Coronary artery (tissue), 2 donors: ENCODE data around the gene WDR18.

Source experiments
- DNase-seq: peaks from one replicate; pipeline ENCODE4 v3.0.0-alpha.2; 2017; ENCODE audit warnings: low spot score
- H3K27ac ChIP-seq, 2 donors: fragments of 200-600 bp; sonication (generic); one replicate each; pipeline ENCODE4 v1.5.1; 2016 to 2019
- H3K4me3 ChIP-seq: fragments of 200-600 bp; sonication (generic); 2 replicates; pipeline ENCODE4 v1.5.1; 2016; ENCODE audit warnings: mild to moderate bottlenecking, moderate library complexity
- CTCF ChIP-seq: fragments of 200-600 bp; sonication (generic); IDR thresholded peaks from one replicate; pipeline ENCODE4 v1.5.1; 2019; ENCODE audit warnings: antibody characterized with exemption

Gene WDR18

GRCh38 chr19:989381-990081, 5.4 kb downstream of the WDR18 start:
- DNase-seq, result no peak
- no peak for TF ChIP-seq CTCF
- Histone ChIP-seq H3K27ac (no peak overlapping the region), H3K4me3 (no peak overlapping the region)

- no peak for DNase-seq
- H3K27ac ChIP-seq, result no peak overlapping the region
- TF ChIP-seq CTCF, result no peak
- no peak overlapping the region for H3K4me3 ChIP-seq
Observed at GRCh38 chr19:990119-990571, 6.0 kb downstream of the WDR18 start.

GRCh38 chr19:990746-991145, 6.6 kb downstream of the WDR18 start:
- no peak for TF ChIP-seq CTCF
- no peak for DNase-seq

GRCh38 chr19:991174-991931, 7.2 kb downstream of the WDR18 start:
- no peak overlapping the region for H3K4me3 ChIP-seq
- H3K27ac ChIP-seq, result no peak overlapping the region
- no peak for DNase-seq
- TF ChIP-seq CTCF, result no peak

More at GRCh38 chr19:990746-991145, 6.6 kb downstream of the WDR18 start:
- H3K27ac ChIP-seq, result no peak overlapping the region
- H3K4me3 ChIP-seq, result no peak overlapping the region

- H3K27ac ChIP-seq, result no peak overlapping the region
- no peak for TF ChIP-seq CTCF
- H3K4me3 ChIP-seq, result no peak overlapping the region
- DNase-seq, result no peak
Observed at GRCh38 chr19:991932-992669, 8.0 kb downstream of the WDR18 start.

- Histone ChIP-seq H3K4me3 (no peak overlapping the region), H3K27ac (no peak overlapping the region)
- no peak for TF ChIP-seq CTCF
- DNase-seq, result no peak
Observed at GRCh38 chr19:992670-993055, 8.5 kb downstream of the WDR18 start.
